ENCODE measurements around the gene SPRR1B.

The SPRR1B gene

DNA sequence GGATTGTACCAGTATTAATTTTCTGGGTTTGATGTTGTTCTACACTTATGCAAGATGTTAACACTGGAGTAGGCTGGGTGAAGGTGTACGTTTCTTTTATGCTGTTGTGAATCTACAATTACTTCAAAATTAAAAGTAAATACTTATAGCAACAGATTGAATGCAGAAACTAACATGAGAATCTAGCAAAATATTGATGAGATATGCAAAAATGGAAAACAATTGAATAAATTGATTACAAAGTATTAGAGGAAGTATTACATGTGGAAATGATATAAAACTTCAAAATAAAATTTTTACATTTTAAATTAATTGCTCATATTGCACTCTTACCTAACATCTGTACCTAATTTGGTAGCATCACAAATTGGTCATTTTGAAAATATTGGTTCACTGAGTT lies 35.2 kb upstream of the SPRR1B start:
- no peaks in the 10 kb centered on the region for H3K36me3 ChIP-seq
- DNase-seq: no peak
- no peaks in the 10 kb centered on the region for H3K4me1 ChIP-seq
- no peaks in the 10 kb centered on the region for H3K9me3 ChIP-seq
- H3K4me3 ChIP-seq (ENCODE audit: low read depth, low read length): no peak overlapping the region
- TF ChIP-seq, protein P1, sequence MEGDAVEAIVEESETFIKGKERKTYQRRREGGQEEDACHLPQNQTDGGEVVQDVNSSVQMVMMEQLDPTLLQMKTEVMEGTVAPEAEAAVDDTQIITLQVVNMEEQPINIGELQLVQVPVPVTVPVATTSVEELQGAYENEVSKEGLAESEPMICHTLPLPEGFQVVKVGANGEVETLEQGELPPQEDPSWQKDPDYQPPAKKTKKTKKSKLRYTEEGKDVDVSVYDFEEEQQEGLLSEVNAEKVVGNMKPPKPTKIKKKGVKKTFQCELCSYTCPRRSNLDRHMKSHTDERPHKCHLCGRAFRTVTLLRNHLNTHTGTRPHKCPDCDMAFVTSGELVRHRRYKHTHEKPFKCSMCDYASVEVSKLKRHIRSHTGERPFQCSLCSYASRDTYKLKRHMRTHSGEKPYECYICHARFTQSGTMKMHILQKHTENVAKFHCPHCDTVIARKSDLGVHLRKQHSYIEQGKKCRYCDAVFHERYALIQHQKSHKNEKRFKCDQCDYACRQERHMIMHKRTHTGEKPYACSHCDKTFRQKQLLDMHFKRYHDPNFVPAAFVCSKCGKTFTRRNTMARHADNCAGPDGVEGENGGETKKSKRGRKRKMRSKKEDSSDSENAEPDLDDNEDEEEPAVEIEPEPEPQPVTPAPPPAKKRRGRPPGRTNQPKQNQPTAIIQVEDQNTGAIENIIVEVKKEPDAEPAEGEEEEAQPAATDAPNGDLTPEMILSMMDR (IDR thresholded peaks at IDR 0.05; ENCODE audit: low read depth, low read length): no peak
- no peaks in the 10 kb centered on the region for H3K27me3 ChIP-seq

DNA sequence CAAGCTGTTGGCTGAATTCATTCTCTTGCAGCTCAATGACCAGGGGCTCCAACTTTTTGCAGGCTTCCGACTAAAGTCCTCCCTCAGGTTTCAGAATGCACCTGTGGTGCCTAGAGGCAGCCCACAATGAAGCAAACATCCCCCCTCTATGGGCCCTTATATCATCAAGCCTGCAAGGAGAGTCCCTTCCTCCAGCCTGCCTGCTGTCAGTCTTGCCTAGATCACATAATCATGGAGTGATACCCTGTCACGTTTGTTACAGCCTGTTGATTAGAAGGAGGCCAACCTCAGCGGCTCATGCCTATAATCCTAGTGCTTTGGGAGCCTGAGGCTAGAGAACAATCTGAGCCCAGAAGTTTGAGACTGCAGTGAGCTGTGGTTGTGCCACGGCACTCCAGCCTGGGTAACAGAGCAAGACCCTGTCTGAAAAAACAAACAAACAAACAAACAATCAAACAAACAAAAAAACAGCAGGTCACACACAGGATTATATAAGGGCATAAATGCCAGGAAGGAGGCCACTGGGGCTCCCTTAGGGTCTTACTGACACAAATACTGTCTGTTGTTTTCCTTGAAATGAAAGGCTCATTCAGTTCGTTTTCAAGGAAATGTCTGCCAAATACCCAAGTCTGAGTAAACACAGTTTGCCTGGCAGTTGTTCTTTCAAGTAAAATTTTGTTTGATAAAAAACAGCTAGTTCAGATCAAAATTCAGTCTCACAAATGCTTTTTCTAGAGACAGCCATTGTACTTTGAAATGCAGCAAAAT lies 34.2 kb upstream of the SPRR1B start:
- Histone ChIP-seq H3K4me1 (no peaks in the 10 kb centered on the region), H3K36me3 (no peaks in the 10 kb centered on the region), H3K4me3 (ENCODE audit: low read depth, low read length) (no peak overlapping the region), H3K27me3 (no peaks in the 10 kb centered on the region), H3K9me3 (no peaks in the 10 kb centered on the region)
- TF ChIP-seq, protein P1 (IDR thresholded peaks at IDR 0.05; ENCODE audit: low read depth, low read length): no peak
- no peak for DNase-seq

GRCh38 chr1:152997901-152998300 lies 33.1 kb upstream of the SPRR1B start:
- H3K9me3 ChIP-seq: no peaks in the 10 kb centered on the region
- no peaks in the 10 kb centered on the region for H3K36me3 ChIP-seq
- no peaks in the 10 kb centered on the region for H3K27me3 ChIP-seq
- TF ChIP-seq, protein P1 (IDR thresholded peaks at IDR 0.05; ENCODE audit: low read depth, low read length): no peak
- no peaks in the 10 kb centered on the region for H3K4me1 ChIP-seq
- no peak for DNase-seq
- no peak overlapping the region for H3K4me3 ChIP-seq (ENCODE audit: low read depth, low read length)

GRCh38 chr1:152998476-152998875 lies 32.5 kb upstream of the SPRR1B start:
- Histone ChIP-seq H3K9me3 (no peaks in the 10 kb centered on the region), H3K4me3 (ENCODE audit: low read depth, low read length) (no peak overlapping the region), H3K4me1 (no peaks in the 10 kb centered on the region), H3K36me3 (no peaks in the 10 kb centered on the region), H3K27me3 (no peaks in the 10 kb centered on the region)
- TF ChIP-seq, protein P1 (IDR thresholded peaks at IDR 0.05; ENCODE audit: low read depth, low read length): no peak
- DNase-seq: no peak

DNA sequence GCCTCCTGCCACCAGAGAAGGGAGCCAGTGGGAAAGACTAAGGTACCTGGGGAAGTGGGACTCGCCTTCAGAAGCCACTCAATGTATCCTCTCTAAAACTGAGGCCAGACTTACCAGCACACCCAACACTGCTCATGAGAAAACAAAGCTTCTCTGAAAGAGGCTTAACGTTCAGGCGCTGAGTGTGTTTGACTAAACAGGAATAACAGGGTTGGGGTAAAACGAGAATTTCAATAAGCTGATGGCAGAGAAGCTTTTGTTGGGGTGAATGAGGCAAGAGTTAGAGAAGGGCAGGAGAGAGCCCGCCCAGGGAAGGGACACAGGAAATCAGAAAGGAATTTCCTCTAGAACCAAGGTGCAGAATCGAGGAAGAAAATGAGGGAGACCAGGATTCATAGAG lies 31.2 kb upstream of the SPRR1B start:
- TF ChIP-seq, protein P1 (IDR thresholded peaks at IDR 0.05; ENCODE audit: low read depth, low read length): no peak
- no peak for DNase-seq
- Histone ChIP-seq H3K4me3 (ENCODE audit: low read depth, low read length) (no peak overlapping the region), H3K4me1 (no peaks in the 10 kb centered on the region), H3K36me3 (no peaks in the 10 kb centered on the region), H3K27me3 (no peaks in the 10 kb centered on the region), H3K9me3 (no peaks in the 10 kb centered on the region)

DNA sequence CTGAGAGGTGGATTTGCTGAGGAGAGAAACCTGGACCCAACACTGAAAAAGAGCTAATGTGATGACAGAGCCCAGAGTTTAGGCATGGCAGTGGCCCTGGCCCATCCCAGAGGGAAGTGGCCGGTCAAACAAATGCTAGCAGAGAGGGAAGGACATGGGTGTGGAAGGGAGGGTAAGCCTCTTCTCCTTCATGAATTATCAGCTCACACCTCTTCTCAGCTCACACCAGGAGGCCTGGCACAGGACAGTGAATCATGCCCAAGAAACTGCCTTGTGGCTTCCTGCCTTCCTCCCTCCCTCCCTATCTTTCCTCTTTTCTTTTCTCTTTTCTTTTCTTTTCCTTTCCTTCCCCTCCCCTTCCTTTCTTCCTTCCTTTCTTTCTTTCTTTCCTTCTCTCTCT lies 30.7 kb upstream of the SPRR1B start:
- no peak for DNase-seq
- Histone ChIP-seq H3K27me3 (no peaks in the 10 kb centered on the region), H3K36me3 (no peaks in the 10 kb centered on the region), H3K4me1 (no peaks in the 10 kb centered on the region), H3K4me3 (ENCODE audit: low read depth, low read length) (no peak overlapping the region), H3K9me3 (no peaks in the 10 kb centered on the region)
- TF ChIP-seq, protein P1 (IDR thresholded peaks at IDR 0.05; ENCODE audit: low read depth, low read length): no peak

Data from BE2C (cell line).